Adipocyte (in vitro differentiated cells): ENCODE data around the gene SMTNL1.

Experiments
- DNase-seq: peaks from one replicate; pipeline ENCODE4 v3.0.0-alpha.2; 2015; ENCODE audit warnings: low read depth
- H3K27me3 ChIP-seq: replicated peaks from 2 replicates; pipeline ENCODE4 v1.7.0; 2013; ENCODE audit warnings: mild to moderate bottlenecking, low read length, moderate library complexity; ENCODE audit not compliant: control insufficient read depth, insufficient read depth
- H3K36me3 ChIP-seq: 2 replicates; pipeline ENCODE4 v1.7.0; 2013; ENCODE audit warnings: low read length, mild to moderate bottlenecking, moderate library complexity; ENCODE audit not compliant: control insufficient read depth, insufficient read depth, severe bottlenecking
- H3K4me1 ChIP-seq: 2 replicates; pipeline ENCODE4 v1.7.0; 2013; ENCODE audit warnings: mild to moderate bottlenecking, low read length, moderate library complexity; ENCODE audit not compliant: control insufficient read depth, insufficient read depth
- H3K4me3 ChIP-seq: 2 replicates; pipeline ENCODE4 v1.7.0; 2013; ENCODE audit warnings: mild to moderate bottlenecking, low read length, moderate library complexity
- H3K9ac ChIP-seq: 2 replicates; pipeline ENCODE4 v1.7.0; 2013; ENCODE audit warnings: mild to moderate bottlenecking, low read length, moderate library complexity
- H3K9me3 ChIP-seq: 2 replicates; pipeline ENCODE4 v1.7.0; 2013; ENCODE audit warnings: mild to moderate bottlenecking, low read length, moderate library complexity; ENCODE audit not compliant: control insufficient read depth

SMTNL1 gene

GRCh38 chr11:57512646-57513451, 24.5 kb upstream of the SMTNL1 start:
- H3K36me3 ChIP-seq: no peaks in the 10 kb centered on the region
- H3K27me3 ChIP-seq: no peaks in the 10 kb centered on the region
- no peak overlapping the region for H3K4me3 ChIP-seq
- H3K9ac ChIP-seq: no peak overlapping the region
- DNase-seq: no peak
- no peaks in the 10 kb centered on the region for H3K9me3 ChIP-seq
- H3K4me1 ChIP-seq: peaks cover 5% of the 10 kb centered on the region

- H3K9ac ChIP-seq: no peak overlapping the region
- no peak overlapping the region for H3K4me3 ChIP-seq
- H3K36me3 ChIP-seq: no peaks in the 10 kb centered on the region
- DNase-seq: no peak
- no peaks in the 10 kb centered on the region for H3K27me3 ChIP-seq
- peaks cover 5% of the 10 kb centered on the region for H3K4me1 ChIP-seq
- no peaks in the 10 kb centered on the region for H3K9me3 ChIP-seq
These were observed 24.0 kb upstream of the SMTNL1 start for GRCh38 chr11:57513452-57513795.

GRCh38 chr11:57513911-57514537, 23.4 kb upstream of the SMTNL1 start:
- H3K4me3 ChIP-seq: peak overlapping the region; percentile 94
- H3K36me3 ChIP-seq: no peaks in the 10 kb centered on the region
- no peaks in the 10 kb centered on the region for H3K27me3 ChIP-seq
- peak overlapping the region; percentile 89 for H3K9ac ChIP-seq
- peak; percentile 19 for DNase-seq
- peaks cover 5% of the 10 kb centered on the region for H3K4me1 ChIP-seq
- H3K9me3 ChIP-seq: no peaks in the 10 kb centered on the region

GRCh38 chr11:57514538-57515331, 22.7 kb upstream of the SMTNL1 start:
- no peaks in the 10 kb centered on the region for H3K36me3 ChIP-seq
- H3K9me3 ChIP-seq: no peaks in the 10 kb centered on the region
- DNase-seq: peak; percentile 67
- peaks cover 5% of the 10 kb centered on the region for H3K4me1 ChIP-seq
- H3K9ac ChIP-seq: peak overlapping the region; percentile 89
- no peaks in the 10 kb centered on the region for H3K27me3 ChIP-seq
- H3K4me3 ChIP-seq: peak overlapping the region; percentile 94

GRCh38 chr11:57515332-57516060, 21.9 kb upstream of the SMTNL1 start, which contains the start of gene SLC43A1:
SLC43A1 (minus strand) TSS chr11:57515702; CDS start chr11:57514111, 1,591 bp downstream.
- H3K4me3 ChIP-seq: peak within 1 kb of the TSS; percentile 94
- H3K27me3 ChIP-seq: no peaks in the 10 kb centered on the region

GRCh38 chr11:57516061-57516443, 21.3 kb upstream of the SMTNL1 start:
- Histone ChIP-seq H3K27me3 (no peaks in the 10 kb centered on the region), H3K9ac (peak overlapping the region; percentile 89)
- no peak for DNase-seq

More at GRCh38 chr11:57515332-57516060, 21.9 kb upstream of the SMTNL1 start, which contains the start of gene SLC43A1:
- Histone ChIP-seq H3K9me3 (no peaks in the 10 kb centered on the region), H3K36me3 (no peaks in the 10 kb centered on the region), H3K9ac (peak within 1 kb of the TSS; percentile 89), H3K4me1 (peaks cover 5% of the 10 kb centered on the region)
- DNase-seq: peak; percentile 76

GRCh38 chr11:57521116-57521515, 16.3 kb upstream of the SMTNL1 start:
- no peak overlapping the region for H3K4me3 ChIP-seq

More at GRCh38 chr11:57516061-57516443, 21.3 kb upstream of the SMTNL1 start:
- no peaks in the 10 kb centered on the region for H3K36me3 ChIP-seq
- no peaks in the 10 kb centered on the region for H3K9me3 ChIP-seq
- peaks cover 5% of the 10 kb centered on the region for H3K4me1 ChIP-seq
- H3K4me3 ChIP-seq: peak overlapping the region; percentile 94

GRCh38 chr11:57523419-57523818, 14.0 kb upstream of the SMTNL1 start:
- peaks cover under 1% of the 10 kb centered on the region for H3K36me3 ChIP-seq
- DNase-seq: no peak
- H3K4me1 ChIP-seq: no peaks in the 10 kb centered on the region
- no peaks in the 10 kb centered on the region for H3K9me3 ChIP-seq
- no peak overlapping the region for H3K4me3 ChIP-seq
- H3K27me3 ChIP-seq: no peaks in the 10 kb centered on the region
- H3K9ac ChIP-seq: no peak overlapping the region

More at GRCh38 chr11:57521116-57521515, 16.3 kb upstream of the SMTNL1 start:
- Histone ChIP-seq H3K9ac (no peak overlapping the region), H3K9me3 (no peaks in the 10 kb centered on the region), H3K36me3 (no peaks in the 10 kb centered on the region), H3K4me1 (peaks cover under 1% of the 10 kb centered on the region), H3K27me3 (no peaks in the 10 kb centered on the region)
- no peak for DNase-seq

GRCh38 chr11:57527056-57527631, 10.3 kb upstream of the SMTNL1 start:
- H3K4me3 ChIP-seq: no peak overlapping the region
- peak; percentile 81 for DNase-seq
- H3K36me3 ChIP-seq: peaks cover 4% of the 10 kb centered on the region
- no peak overlapping the region for H3K9ac ChIP-seq
- no peaks in the 10 kb centered on the region for H3K27me3 ChIP-seq
- H3K9me3 ChIP-seq: no peaks in the 10 kb centered on the region
- H3K4me1 ChIP-seq: peaks cover 14% of the 10 kb centered on the region

- DNase-seq: no peak
- H3K9ac ChIP-seq: no peak overlapping the region
These were observed 8.4 kb upstream of the SMTNL1 start for GRCh38 chr11:57529012-57529411.

More at GRCh38 chr11:57529012-57529411, 8.4 kb upstream of the SMTNL1 start:
- Histone ChIP-seq H3K27me3 (no peaks in the 10 kb centered on the region), H3K36me3 (peaks cover 4% of the 10 kb centered on the region), H3K4me1 (peaks cover 14% of the 10 kb centered on the region), H3K9me3 (no peaks in the 10 kb centered on the region), H3K4me3 (no peak overlapping the region)
